ENCODE measurements around the gene TBL3.

DNA sequence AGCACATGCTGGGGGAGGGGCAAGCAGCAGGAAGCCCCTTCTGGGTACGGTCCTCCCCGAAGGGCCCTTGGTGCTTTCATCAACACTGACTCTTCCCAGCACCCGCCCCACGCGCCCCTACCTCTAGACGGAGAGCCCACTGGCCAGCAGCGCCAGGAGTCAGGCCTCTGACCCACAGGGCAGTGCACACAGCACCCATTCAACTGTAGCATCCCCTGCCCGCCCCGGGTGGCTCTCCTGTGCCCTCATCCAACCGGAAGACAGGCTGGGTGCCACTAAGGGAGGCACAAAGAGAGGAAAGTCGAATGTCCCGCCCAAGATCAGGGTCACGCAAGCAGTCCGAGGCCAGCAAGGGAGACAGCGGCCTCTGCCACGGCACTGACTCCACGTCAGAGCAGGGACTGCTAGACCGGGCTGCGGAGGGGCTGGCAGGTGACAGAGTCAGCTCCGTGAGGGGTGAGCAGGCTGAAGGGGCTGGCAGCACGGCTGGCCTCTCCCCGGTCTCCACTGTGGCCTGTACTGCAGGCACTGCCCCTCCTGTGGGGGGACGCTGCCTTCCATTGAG lies 38.7 kb upstream of the TBL3 start:
- TF ChIP-seq, protein P1, sequence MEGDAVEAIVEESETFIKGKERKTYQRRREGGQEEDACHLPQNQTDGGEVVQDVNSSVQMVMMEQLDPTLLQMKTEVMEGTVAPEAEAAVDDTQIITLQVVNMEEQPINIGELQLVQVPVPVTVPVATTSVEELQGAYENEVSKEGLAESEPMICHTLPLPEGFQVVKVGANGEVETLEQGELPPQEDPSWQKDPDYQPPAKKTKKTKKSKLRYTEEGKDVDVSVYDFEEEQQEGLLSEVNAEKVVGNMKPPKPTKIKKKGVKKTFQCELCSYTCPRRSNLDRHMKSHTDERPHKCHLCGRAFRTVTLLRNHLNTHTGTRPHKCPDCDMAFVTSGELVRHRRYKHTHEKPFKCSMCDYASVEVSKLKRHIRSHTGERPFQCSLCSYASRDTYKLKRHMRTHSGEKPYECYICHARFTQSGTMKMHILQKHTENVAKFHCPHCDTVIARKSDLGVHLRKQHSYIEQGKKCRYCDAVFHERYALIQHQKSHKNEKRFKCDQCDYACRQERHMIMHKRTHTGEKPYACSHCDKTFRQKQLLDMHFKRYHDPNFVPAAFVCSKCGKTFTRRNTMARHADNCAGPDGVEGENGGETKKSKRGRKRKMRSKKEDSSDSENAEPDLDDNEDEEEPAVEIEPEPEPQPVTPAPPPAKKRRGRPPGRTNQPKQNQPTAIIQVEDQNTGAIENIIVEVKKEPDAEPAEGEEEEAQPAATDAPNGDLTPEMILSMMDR (IDR thresholded peaks at IDR 0.05), result no peak
- no peak for TF ChIP-seq POLR2A (IDR thresholded peaks at IDR 0.05; ENCODE audit: low read length)
- TF ChIP-seq MAZ (IDR thresholded peaks at IDR 0.05; ENCODE audit: borderline replicate concordance, low read depth, low read length), result no peak
